Measurements from ENCODE around the gene ENDOD1. TPM values are rescaled to one million over a fixed set of nuclear protein-coding genes. Genes with fewer than 3 reads are reported as not detected.

The ENDOD1 gene
- total and polyA plus RNA-seq, 2 experiments from 2014 or later, result 0.76 to 4.0 TPM

DNA sequence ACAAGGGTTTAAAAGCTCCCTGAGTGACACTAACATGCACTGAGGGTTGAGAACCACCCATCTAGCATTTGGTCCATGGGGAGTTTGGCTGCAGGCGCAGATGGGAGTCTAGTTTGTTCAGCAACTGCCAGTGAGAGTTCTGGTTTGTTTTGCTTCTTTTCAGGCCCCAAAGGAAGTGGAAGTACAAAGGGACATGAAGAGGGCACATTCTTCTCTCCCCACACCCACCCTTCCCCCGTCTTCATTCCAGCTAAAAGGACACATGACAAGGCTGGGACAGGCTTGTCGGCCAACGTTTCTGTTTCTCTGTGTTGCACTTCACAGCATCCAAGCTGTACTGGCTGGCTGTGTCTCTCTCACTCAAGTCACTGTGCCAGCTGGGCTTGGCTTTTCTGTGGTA, 8.2 kb upstream of the ENDOD1 start:
- no peak overlapping the region for H3K4me3 Mint-ChIP-seq
- no peaks in the 10 kb centered on the region for H3K27me3 ChIP-seq (ENCODE audit: insufficient read depth)
- no peak overlapping the region for H3K27ac ChIP-seq (ENCODE audit: low read depth)
- no peaks in the 10 kb centered on the region for H3K9me3 Mint-ChIP-seq
- no peaks in the 10 kb centered on the region for H3K9me2 ChIP-seq (ENCODE audit: insufficient read depth)
- DNase-seq (ENCODE audit: low spot score) (peak; percentile 24), ATAC-seq (no peak)
- no peaks in the 10 kb centered on the region for H3K27me3 Mint-ChIP-seq (ENCODE audit: insufficient read depth, low read depth, poor library complexity)
- no peaks in the 10 kb centered on the region for H3K36me3 ChIP-seq (ENCODE audit: insufficient read depth)
- no peaks in the 10 kb centered on the region for H4K20me1 ChIP-seq (replicated peaks; ENCODE audit: insufficient read depth)
- peaks cover 12% of the 10 kb centered on the region for H3K4me1 ChIP-seq (ENCODE audit: insufficient read depth)
- no peak overlapping the region for H3K4me3 ChIP-seq
- H3K36me3 Mint-ChIP-seq (ENCODE audit: low read depth), result no peaks in the 10 kb centered on the region
- peaks cover 12% of the 10 kb centered on the region; the same call in 2 of the 3 replicates for H3K4me1 Mint-ChIP-seq
- TF ChIP-seq, protein P1, sequence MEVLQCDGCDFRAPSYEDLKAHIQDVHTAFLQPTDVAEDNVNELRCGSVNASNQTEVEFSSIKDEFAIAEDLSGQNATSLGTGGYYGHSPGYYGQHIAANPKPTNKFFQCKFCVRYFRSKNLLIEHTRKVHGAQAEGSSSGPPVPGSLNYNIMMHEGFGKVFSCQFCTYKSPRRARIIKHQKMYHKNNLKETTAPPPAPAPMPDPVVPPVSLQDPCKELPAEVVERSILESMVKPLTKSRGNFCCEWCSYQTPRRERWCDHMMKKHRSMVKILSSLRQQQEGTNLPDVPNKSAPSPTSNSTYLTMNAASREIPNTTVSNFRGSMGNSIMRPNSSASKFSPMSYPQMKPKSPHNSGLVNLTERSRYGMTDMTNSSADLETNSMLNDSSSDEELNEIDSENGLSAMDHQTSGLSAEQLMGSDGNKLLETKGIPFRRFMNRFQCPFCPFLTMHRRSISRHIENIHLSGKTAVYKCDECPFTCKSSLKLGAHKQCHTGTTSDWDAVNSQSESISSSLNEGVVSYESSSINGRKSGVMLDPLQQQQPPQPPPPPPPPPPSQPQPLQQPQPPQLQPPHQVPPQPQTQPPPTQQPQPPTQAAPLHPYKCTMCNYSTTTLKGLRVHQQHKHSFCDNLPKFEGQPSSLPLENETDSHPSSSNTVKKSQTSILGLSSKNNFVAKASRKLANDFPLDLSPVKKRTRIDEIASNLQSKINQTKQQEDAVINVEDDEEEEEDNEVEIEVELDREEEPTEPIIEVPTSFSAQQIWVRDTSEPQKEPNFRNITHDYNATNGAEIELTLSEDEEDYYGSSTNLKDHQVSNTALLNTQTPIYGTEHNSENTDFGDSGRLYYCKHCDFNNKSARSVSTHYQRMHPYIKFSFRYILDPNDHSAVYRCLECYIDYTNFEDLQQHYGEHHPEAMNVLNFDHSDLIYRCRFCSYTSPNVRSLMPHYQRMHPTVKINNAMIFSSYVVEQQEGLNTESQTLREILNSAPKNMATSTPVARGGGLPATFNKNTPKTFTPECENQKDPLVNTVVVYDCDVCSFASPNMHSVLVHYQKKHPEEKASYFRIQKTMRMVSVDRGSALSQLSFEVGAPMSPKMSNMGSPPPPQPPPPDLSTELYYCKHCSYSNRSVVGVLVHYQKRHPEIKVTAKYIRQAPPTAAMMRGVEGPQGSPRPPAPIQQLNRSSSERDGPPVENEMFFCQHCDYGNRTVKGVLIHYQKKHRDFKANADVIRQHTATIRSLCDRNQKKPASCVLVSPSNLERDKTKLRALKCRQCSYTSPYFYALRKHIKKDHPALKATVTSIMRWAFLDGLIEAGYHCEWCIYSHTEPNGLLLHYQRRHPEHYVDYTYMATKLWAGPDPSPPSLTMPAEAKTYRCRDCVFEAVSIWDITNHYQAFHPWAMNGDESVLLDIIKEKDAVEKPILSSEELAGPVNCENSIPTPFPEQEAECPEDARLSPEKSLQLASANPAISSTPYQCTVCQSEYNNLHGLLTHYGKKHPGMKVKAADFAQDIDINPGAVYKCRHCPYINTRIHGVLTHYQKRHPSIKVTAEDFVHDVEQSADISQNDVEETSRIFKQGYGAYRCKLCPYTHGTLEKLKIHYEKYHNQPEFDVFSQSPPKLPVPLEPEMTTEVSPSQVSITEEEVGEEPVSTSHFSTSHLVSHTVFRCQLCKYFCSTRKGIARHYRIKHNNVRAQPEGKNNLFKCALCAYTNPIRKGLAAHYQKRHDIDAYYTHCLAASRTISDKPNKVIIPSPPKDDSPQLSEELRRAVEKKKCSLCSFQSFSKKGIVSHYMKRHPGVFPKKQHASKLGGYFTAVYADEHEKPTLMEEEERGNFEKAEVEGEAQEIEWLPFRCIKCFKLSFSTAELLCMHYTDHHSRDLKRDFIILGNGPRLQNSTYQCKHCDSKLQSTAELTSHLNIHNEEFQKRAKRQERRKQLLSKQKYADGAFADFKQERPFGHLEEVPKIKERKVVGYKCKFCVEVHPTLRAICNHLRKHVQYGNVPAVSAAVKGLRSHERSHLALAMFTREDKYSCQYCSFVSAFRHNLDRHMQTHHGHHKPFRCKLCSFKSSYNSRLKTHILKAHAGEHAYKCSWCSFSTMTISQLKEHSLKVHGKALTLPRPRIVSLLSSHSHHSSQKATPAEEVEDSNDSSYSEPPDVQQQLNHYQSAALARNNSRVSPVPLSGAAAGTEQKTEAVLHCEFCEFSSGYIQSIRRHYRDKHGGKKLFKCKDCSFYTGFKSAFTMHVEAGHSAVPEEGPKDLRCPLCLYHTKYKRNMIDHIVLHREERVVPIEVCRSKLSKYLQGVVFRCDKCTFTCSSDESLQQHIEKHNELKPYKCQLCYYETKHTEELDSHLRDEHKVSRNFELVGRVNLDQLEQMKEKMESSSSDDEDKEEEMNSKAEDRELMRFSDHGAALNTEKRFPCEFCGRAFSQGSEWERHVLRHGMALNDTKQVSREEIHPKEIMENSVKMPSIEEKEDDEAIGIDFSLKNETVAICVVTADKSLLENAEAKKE (CRISPR knock-in tag; IDR thresholded peaks at IDR 0.05), result no peak
- TF ChIP-seq ZNF331 (CRISPR knock-in tag; IDR thresholded peaks at IDR 0.05; ENCODE audit: low read depth), result no peak
- TF ChIP-seq EZH2phosphoT487 (IDR thresholded peaks at IDR 0.05; ENCODE audit: unreplicated experiment), result no peak
- TF ChIP-seq JUNB (IDR thresholded peaks at IDR 0.05; ENCODE audit: unreplicated experiment), result no peak
- no peak for TF ChIP-seq NANOG (IDR thresholded peaks at IDR 0.05; ENCODE audit: borderline replicate concordance)
- TF ChIP-seq STAT1 (IDR thresholded peaks at IDR 0.05; ENCODE audit: unreplicated experiment), result no peak
- no peak for TF ChIP-seq ZNF114 (CRISPR knock-in tag; IDR thresholded peaks at IDR 0.05)
- TF ChIP-seq, protein P2, sequence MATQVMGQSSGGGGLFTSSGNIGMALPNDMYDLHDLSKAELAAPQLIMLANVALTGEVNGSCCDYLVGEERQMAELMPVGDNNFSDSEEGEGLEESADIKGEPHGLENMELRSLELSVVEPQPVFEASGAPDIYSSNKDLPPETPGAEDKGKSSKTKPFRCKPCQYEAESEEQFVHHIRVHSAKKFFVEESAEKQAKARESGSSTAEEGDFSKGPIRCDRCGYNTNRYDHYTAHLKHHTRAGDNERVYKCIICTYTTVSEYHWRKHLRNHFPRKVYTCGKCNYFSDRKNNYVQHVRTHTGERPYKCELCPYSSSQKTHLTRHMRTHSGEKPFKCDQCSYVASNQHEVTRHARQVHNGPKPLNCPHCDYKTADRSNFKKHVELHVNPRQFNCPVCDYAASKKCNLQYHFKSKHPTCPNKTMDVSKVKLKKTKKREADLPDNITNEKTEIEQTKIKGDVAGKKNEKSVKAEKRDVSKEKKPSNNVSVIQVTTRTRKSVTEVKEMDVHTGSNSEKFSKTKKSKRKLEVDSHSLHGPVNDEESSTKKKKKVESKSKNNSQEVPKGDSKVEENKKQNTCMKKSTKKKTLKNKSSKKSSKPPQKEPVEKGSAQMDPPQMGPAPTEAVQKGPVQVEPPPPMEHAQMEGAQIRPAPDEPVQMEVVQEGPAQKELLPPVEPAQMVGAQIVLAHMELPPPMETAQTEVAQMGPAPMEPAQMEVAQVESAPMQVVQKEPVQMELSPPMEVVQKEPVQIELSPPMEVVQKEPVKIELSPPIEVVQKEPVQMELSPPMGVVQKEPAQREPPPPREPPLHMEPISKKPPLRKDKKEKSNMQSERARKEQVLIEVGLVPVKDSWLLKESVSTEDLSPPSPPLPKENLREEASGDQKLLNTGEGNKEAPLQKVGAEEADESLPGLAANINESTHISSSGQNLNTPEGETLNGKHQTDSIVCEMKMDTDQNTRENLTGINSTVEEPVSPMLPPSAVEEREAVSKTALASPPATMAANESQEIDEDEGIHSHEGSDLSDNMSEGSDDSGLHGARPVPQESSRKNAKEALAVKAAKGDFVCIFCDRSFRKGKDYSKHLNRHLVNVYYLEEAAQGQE (IDR thresholded peaks at IDR 0.05; ENCODE audit: unreplicated experiment), result no peak
- no peak for TF ChIP-seq EZH2 (IDR thresholded peaks at IDR 0.05; ENCODE audit: low read depth, unreplicated experiment)
- peak overlapping the region; percentile 94 for H2AFZ ChIP-seq
- H3K27ac Mint-ChIP-seq, result 0 out of 2 replicates have a peak overlapping the region, but pooled peaks have one; percentile 41
- H3K4me2 ChIP-seq, result peak overlapping the region; percentile 49; the same call in 1 of the 2 replicates
- H3F3A ChIP-seq (replicated peaks; ENCODE audit: low read depth), result no peaks in the 10 kb centered on the region
- no peaks in the 10 kb centered on the region for H3K79me2 ChIP-seq (replicated peaks; ENCODE audit: insufficient read depth)
